ENCODE results near the gene GBA2.

DNA sequence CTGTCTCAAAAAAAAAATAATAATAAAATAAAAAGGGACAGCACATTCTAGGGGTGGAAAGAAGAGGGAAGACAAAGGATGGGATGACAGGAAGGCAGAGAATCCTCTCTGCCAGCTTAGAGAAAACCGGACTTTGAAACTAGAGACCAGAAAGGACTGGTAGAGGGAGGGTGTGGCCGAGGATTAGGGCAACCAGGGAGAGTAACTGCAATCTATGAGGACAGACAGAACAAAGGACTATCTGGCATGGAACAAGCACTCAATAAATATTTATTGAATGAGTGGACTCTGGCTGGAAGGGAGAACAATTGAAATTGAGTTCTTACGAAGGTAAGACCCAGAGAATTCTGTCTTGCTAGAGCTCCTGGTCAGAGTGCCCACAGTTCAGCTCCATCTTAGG lies 2.4 kb downstream of the GBA2 start:
- no peak for TF ChIP-seq POLR2AphosphoS5 (IDR thresholded peaks at IDR 0.05; ENCODE audit: low read depth, low read length)
- no peak for TF ChIP-seq TAF1 (IDR thresholded peaks at IDR 0.05; ENCODE audit: low read depth, low read length)
